Stomach smooth muscle (tissue), 2 donors: Measurements from ENCODE around the gene MIA2.
"Not testable (repeated sequence)": the region's sequence is repeated elsewhere in the genome, so short reads cannot be mapped to it uniquely, and the experiment has no call there.

Source experiments
- H3K27ac ChIP-seq: one replicate; pipeline ENCODE4 v1.7.0; 2013; ENCODE audit warnings: mild to moderate bottlenecking, low read length, inconsistent platforms
- H3K27me3 ChIP-seq, 2 donors: one replicate each; pipeline ENCODE4 v1.7.0; 2013; ENCODE audit warnings: low read length in 2 of 2; ENCODE audit not compliant: insufficient read depth in 2 of 2, control insufficient read depth in 1 of 2
- H3K36me3 ChIP-seq, 2 donors: one replicate each; pipeline ENCODE4 v1.7.0; 2013; ENCODE audit warnings: low read length in 2 of 2; ENCODE audit not compliant: control insufficient read depth in 2 of 2, insufficient read depth in 2 of 2
- H3K4me1 ChIP-seq: one replicate; pipeline ENCODE4 v1.7.0; 2013; ENCODE audit warnings: low read length; ENCODE audit not compliant: control insufficient read depth, insufficient read depth
- H3K4me3 ChIP-seq, 2 donors: one replicate each; pipeline ENCODE4 v1.7.0; 2013; ENCODE audit warnings: low read length in 2 of 2
- H3K9ac ChIP-seq, 2 donors: one replicate each; pipeline ENCODE4 v1.7.0; 2013; ENCODE audit warnings: low read length in 2 of 2, mild to moderate bottlenecking in 1 of 2
- H3K9me3 ChIP-seq, 2 donors: one replicate each; pipeline ENCODE4 v1.7.0; 2013; ENCODE audit warnings: low read length in 2 of 2; ENCODE audit not compliant: control insufficient read depth in 2 of 2
- donor health status: healthy.
- donor health status: Pancreatic carcinoma.

MIA2 gene

DNA sequence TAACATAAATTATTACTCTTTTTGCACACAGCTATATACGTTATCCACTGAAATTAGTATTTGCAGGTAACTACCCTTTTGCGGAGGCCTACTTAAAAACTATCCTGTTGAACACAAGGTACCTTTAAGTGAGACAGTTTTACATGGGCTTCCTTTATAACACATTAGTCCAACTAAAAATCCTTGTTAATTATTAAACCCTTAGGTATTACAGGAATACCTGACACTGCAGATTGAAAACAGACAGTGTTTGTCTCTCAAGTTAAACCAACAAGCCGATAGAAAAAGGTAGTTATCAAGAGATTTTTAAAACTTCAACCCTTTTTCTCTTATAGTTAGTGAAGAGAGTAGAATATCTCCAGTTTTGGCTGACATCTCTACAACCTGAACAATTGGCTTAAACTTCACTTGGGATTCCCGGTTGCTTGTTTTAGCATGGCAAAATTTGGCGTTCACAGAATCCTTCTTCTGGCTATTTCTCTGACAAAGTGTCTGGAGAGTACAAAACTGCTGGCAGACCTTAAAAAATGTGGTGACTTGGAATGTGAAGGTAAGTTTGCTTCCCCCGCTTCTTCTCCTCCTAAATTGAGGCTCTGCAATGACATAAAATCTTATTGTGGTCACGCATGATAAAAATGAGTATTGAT, at the start of gene MIA2:
MIA2 (plus strand) TSS at position 236 of the 647 bp plus-strand sequence; CDS start at position 436, 200 bp downstream.
- no peaks in the 10 kb centered on the region for H3K9me3 ChIP-seq
- no peak within 1 kb of the TSS for H3K4me3 ChIP-seq
- no peaks in the 10 kb centered on the region for H3K36me3 ChIP-seq
- H3K4me1 ChIP-seq: no peaks in the 10 kb centered on the region
- no peaks in the 10 kb centered on the region for H3K27me3 ChIP-seq
- no peak within 1 kb of the TSS for H3K9ac ChIP-seq
- H3K27ac ChIP-seq: no peak within 1 kb of the TSS

DNA sequence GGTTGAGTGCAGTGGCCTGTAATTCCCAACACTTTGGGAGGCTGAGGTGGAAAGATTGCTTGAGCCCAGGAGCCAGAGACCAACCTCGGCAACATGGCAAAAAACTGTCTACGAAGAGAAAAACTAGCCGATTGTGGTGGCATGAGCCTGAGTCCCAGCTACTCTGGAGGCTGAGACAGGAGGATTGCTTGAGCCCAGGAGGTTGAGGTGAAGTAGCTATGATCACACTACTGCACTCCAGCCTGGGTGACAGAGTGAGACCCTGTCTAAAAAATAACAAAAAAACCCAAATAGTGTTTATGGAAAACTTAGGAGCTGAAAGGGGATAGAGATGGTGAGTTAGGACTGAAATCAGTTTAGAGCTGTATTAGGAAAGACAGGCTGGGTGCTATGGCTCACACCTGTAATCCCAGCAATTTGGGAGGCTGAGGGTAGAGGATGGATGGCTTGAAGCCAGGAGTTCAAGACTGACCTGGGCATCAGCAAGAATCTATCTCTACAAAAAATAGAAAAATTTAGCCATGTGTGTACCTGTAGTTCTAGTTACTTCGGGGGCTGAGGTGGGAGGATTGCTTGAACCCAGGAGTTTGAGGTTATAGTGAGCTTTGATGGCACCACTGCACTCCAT, 49.0 kb upstream of the MIA2 start:
- H3K4me3 ChIP-seq: no peak overlapping the region
- H3K9me3 ChIP-seq: no peaks in the 10 kb centered on the region
- no peak overlapping the region for H3K9ac ChIP-seq
- H3K27me3 ChIP-seq: no peaks in the 10 kb centered on the region
- no peak overlapping the region for H3K27ac ChIP-seq
- H3K4me1 ChIP-seq: no peaks in the 10 kb centered on the region
- H3K36me3 ChIP-seq: peaks cover 22 to 34% of the 10 kb centered on the region in 2 donors

DNA sequence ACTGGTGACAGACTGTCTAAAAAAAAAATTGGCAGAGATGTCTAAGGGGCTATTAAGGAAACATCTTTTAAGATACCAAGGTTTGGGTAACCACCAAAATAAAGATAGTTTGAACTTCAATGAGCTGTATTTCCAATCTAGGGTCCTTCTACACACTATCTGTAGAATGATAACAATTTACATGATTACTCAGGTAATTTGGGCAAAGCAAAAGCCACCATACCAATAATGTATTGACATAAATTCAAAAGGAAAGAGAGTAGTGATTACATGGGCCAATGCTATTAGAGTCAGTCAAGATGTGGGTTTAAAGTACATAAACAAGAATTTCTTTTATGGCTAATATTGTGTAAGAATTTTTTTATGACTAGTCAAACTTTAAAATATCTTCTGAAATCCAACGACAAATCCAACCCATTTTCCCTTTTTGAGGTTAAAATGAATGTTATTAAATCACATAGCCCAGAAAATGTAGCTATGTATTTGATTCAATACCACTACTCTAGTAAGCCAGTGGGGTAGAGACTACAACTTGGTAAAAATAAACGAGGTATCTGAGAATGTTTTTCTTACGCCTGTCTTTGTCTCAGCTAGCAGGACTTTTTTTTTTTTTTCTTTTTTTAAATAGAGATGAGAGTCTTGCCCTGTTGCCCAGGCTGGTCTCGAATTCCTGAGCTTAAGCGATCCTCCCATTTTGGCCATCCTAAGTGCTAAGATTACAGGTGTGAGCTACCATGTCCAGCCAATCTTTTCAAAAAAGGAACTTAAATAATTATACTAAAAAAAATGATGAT, 48.3 kb upstream of the MIA2 start:
- peaks cover 17 to 30% of the 10 kb centered on the region in 2 donors for H3K36me3 ChIP-seq

DNA sequence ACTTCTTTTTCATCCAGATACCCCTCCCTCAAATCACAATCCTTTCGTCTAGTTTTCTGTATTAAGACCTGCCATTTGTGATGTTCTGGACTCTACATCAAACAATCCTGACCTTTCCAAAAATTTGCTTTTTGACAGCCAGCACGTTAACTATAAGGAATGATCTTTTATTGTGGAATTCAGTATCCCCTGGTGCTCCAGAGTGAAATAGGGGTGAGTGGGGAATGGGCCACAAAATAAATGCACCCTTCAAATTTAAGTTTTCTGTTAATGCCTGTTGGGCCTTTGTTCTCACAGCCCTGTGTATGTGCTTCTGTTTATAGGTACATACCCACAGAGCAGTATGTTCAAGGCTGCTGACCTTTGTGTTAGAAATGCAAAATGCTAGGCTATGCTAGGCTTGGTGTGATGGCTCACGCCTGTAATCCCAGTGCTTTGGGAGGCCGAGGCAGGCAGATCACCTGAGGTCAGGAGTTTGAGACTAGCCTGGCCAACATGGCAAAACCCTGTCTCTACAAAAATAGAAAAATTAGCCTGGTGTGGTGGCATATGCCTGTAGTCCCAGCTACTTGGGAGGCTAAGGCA, 46.7 kb upstream of the MIA2 start:
- Histone ChIP-seq H3K27ac (no peak overlapping the region), H3K4me1 (no peaks in the 10 kb centered on the region)

More for the DNA sequence above, 48.3 kb upstream of the MIA2 start:
- Histone ChIP-seq H3K9me3 (no peaks in the 10 kb centered on the region), H3K27me3 (no peaks in the 10 kb centered on the region), H3K4me1 (no peaks in the 10 kb centered on the region), H3K27ac (no peak overlapping the region), H3K9ac (no peak overlapping the region), H3K4me3 (no peak overlapping the region)

DNA sequence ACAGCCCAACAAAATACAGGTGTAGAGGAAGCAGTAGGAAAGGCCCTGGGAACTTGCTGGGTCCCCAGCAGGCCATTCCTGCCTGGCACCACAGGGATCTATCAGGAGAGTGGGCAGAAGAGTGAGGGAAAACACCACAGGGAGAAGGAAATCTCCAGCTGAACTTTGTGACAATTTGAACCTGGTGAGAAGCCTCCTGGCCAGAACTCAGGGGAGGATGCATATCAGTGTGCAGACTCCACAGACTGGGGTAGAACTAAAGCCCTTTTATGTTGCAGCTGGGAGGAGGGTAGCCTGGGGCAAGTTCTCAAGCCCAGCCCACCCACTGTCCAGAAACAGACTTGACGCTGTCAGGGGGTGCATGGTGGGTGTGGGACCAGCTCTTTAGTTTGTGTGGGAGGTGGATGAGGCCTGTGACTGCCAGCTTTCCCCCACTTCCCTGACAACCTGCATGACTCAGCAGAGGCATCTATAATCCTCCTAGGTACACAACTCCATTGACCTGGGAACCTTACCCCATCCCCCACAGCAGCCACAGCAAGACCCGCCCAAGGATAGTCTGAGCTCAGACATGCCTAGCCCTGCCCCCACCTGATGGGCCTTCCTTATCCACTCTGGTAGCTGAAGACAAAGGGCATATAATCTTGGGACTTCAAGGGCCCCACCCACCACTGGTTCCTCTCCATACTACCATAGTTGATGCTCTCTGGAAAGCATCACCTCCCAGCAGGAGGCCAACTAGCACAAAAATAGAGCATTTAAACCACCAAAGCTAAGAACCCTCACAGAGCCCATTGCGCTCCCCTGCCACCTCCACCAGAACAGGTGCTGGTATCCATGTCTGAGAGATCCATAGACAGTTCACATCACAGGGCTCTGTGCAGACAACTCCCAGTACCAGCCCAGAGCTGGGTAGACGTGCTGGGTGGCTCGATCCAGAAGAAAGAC, 29.8 kb upstream of the MIA2 start:
- Histone ChIP-seq H3K27me3 (no peaks in the 10 kb centered on the region), H3K4me1 (no peaks in the 10 kb centered on the region), H3K9ac (no peak overlapping the region), H3K9me3 (no peaks in the 10 kb centered on the region), H3K4me3 (no peak overlapping the region), H3K27ac (no peak overlapping the region), H3K36me3 (no peaks in the 10 kb centered on the region)

More for the DNA sequence above, 46.7 kb upstream of the MIA2 start:
- Histone ChIP-seq H3K9me3 (no peaks in the 10 kb centered on the region), H3K9ac (no peak overlapping the region), H3K36me3 (peaks cover 6 to 18% of the 10 kb centered on the region in 2 donors), H3K4me3 (no peak overlapping the region), H3K27me3 (no peaks in the 10 kb centered on the region)

GRCh38 chr14:39207430-39207829, 26.3 kb upstream of the MIA2 start:
- not testable (repeated sequence) for H3K9me3 ChIP-seq, H3K4me1 ChIP-seq, H3K4me3 ChIP-seq, H3K9ac ChIP-seq, H3K27me3 ChIP-seq, H3K36me3 ChIP-seq, H3K27ac ChIP-seq

DNA sequence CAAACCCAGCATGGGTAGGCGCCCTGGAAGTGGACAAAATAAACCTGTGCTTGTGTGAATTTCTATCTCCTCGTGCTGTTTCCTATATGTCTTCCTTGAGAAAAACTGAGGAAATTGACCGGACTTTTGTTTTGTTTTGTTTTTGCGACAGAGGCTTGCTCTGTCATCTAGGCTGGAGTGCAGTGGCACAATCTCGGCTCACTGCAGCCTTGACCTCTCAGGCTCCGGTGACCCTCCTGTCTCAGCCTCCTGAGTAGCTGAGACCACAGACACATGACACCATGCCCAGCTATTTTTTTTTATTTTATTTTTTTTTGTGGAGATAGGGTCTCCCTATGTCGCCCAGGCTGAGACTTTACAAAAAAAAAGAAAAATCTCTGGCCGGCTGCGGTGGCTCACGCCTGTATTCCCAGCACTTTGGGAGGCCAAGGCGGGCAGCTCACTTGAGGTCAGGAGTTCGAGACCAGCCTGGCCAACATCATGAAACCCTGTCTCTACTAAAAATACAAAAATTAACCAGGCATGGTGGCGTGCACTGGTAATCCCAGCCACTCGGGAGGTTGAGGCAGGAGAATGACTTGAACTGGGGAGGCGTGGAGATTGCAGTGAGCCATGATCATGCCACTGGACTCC, 22.5 kb upstream of the MIA2 start:
- no peaks in the 10 kb centered on the region for H3K4me1 ChIP-seq
- H3K36me3 ChIP-seq: no peaks in the 10 kb centered on the region
- H3K9me3 ChIP-seq: no peaks in the 10 kb centered on the region
- no peak overlapping the region for H3K27ac ChIP-seq
- no peaks in the 10 kb centered on the region for H3K27me3 ChIP-seq
- H3K4me3 ChIP-seq: no peak overlapping the region
- no peak overlapping the region for H3K9ac ChIP-seq

DNA sequence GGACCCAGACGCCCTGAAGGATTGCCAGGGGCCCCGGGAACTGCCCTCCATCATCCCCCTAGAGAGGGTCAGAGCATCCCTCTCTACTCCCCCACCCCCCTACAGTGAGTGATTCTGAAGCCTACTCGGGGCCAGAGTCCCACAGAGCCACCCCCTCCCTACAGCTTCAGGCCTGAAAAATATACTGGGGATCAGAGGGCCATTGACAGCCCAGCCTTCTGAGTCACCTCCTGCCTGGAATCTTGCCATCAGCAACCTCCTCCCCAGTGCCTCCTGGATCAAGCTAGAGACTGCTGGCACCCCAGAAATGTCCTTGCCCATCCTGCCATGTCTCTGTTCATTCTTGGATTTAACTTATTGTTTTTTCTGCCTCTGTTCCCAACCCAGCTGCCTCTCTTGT, 21.7 kb upstream of the MIA2 start:
- H3K9ac ChIP-seq: no peak overlapping the region
- no peaks in the 10 kb centered on the region for H3K27me3 ChIP-seq
- H3K36me3 ChIP-seq: no peaks in the 10 kb centered on the region
- H3K4me3 ChIP-seq: no peak overlapping the region
- no peaks in the 10 kb centered on the region for H3K9me3 ChIP-seq
- no peaks in the 10 kb centered on the region for H3K4me1 ChIP-seq
- H3K27ac ChIP-seq: no peak overlapping the region

- H3K9me3 ChIP-seq: no peaks in the 10 kb centered on the region
- H3K4me1 ChIP-seq: no peaks in the 10 kb centered on the region
- no peak overlapping the region for H3K27ac ChIP-seq
Observed at GRCh38 chr14:39212693-39213092, 21.0 kb upstream of the MIA2 start.

More at GRCh38 chr14:39212693-39213092, 21.0 kb upstream of the MIA2 start:
- H3K27me3 ChIP-seq: no peaks in the 10 kb centered on the region
- H3K36me3 ChIP-seq: no peaks in the 10 kb centered on the region
- H3K4me3 ChIP-seq: no peak overlapping the region
- no peak overlapping the region for H3K9ac ChIP-seq
